ENCODE measurements around the gene KERA. TPM values are rescaled to one million over a fixed set of nuclear protein-coding genes. Genes with fewer than 3 reads are reported as not detected.

KERA gene, protein sequence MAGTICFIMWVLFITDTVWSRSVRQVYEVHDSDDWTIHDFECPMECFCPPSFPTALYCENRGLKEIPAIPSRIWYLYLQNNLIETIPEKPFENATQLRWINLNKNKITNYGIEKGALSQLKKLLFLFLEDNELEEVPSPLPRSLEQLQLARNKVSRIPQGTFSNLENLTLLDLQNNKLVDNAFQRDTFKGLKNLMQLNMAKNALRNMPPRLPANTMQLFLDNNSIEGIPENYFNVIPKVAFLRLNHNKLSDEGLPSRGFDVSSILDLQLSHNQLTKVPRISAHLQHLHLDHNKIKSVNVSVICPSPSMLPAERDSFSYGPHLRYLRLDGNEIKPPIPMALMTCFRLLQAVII
- 2.7 TPM for total RNA-seq

DNA sequence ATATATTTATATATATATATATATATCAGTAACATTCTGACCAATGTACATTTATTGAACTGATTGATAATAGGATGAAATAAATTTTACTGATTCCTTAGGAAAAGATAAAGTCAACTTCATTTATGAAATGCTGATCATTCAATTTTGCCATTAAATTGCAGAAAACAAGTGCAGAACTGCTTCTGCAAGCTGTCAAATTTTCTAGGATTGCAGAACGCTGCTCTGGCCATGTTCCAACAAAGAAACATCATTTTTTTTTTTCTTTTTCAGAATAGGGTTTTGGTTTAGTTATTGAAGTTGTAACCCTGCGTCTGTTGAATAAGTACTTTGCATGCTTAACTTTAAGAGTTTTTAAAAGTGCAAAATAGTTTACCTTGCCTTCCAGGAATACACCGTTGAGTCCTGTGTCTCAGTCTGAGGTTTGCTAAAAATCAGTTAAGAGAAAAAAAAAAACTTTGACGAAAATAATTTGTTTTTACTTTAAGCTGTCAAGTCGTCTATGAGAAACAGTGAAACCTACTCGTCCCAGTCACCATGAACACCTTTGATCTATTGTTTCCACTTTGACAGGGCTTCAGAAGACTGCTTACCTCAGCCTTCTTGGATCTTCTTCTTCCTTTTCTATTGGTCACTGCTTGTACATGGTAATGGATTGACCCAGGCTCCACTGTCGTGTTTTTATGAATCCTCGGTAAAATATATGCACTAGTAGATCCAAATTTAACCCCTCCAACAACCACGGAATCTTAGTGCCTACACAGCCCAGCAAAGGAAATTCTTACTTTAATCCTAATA lies at the start of gene KERA:
Gene KERA, minus strand, starts transcription at position 657 of the 798 bp plus-strand sequence. CDS start 1,743 bp downstream, outside the sequence.

DNA sequence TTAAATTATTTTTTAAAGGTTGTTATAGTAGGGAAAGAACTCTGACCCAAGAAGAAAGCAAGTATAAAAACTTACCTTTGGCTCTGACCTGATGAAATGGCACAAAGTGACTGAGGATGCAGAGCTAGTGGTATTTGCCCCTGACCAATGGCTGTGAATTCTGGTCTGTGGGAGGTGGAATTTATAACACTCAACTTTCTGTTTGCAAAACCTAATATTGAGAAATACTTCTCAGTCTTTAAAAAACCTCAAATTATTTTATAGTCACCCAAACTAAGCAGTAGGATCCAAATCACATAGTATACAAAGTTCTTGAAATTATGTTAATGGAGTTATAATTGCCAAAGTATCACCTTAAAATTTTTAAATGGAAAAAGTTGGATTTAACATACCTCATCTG lies 53.0 kb downstream of the KERA start, which contains the start of gene EPYC:
Gene EPYC, minus strand, starts transcription at position 101 of the 400 bp plus-strand sequence. CDS start 2,407 bp downstream, outside the sequence.

Other genes starting within 250 kb of the KERA start
- not detected for gene CCER1, start 102.8 kb downstream of the KERA start, total RNA-seq
- not detected for gene EPYC, start 53.1 kb downstream of the KERA start, total RNA-seq
- gene LUM, start 53.5 kb upstream of the KERA start, total RNA-seq = 49.0 TPM
- 388 TPM for gene DCN, start 124.8 kb upstream of the KERA start, total RNA-seq

All from metanephros (tissue), 1 donor.